ENCODE measurements around the gene CD44.

CD44 gene

GRCh38 chr11:35131094-35131493, 7.9 kb upstream of the CD44 start:
- no peaks in the 10 kb centered on the region for H3K9me3 ChIP-seq (ENCODE audit: insufficient read depth, low read depth, low read length)
- peaks cover 9% of the 10 kb centered on the region; the same call in 1 of the 2 replicates for H3K27me3 ChIP-seq (ENCODE audit: insufficient read depth, low read length)
- no peaks in the 10 kb centered on the region for H3K36me3 ChIP-seq (ENCODE audit: insufficient read depth, low read depth, low read length)
- no peak overlapping the region for H3K4me3 ChIP-seq (ENCODE audit: low read length)
- no peak overlapping the region for H3K9ac ChIP-seq (ENCODE audit: low read depth, low read length)
- no peaks in the 10 kb centered on the region for H3K4me1 ChIP-seq (ENCODE audit: insufficient read depth, low read length)
- no peak overlapping the region for H3K27ac ChIP-seq (ENCODE audit: low read length)

GRCh38 chr11:35131886-35132285, 7.1 kb upstream of the CD44 start:
- no peak overlapping the region for H3K27ac ChIP-seq (ENCODE audit: low read length)
- H3K9me3 ChIP-seq (ENCODE audit: insufficient read depth, low read depth, low read length), result no peaks in the 10 kb centered on the region
- no peak overlapping the region for H3K4me3 ChIP-seq (ENCODE audit: low read length)
- H3K36me3 ChIP-seq (ENCODE audit: insufficient read depth, low read depth, low read length), result no peaks in the 10 kb centered on the region
- no peak overlapping the region for H3K9ac ChIP-seq (ENCODE audit: low read depth, low read length)
- H3K27me3 ChIP-seq (ENCODE audit: insufficient read depth, low read length), result peaks cover 13% of the 10 kb centered on the region
- H3K4me1 ChIP-seq (ENCODE audit: insufficient read depth, low read length), result no peaks in the 10 kb centered on the region

DNA sequence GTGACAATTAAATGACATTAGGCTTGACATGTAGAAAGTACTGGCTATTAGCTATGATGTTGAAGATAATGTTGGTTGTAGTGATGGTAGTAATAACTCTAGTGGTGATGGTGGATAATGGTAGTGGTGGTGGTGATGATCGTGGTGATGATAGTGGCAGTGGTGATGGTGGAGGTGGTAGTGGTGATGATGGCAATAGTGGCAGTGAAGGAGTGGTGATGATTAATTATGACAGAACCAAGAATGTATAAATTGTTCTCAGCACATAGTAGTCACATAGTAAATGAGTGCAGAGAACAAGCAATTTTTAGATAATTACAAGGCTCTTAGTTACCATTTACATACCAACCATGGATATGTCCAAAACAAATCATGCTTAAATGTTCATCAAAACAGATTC, 5.3 kb upstream of the CD44 start:
- Histone ChIP-seq H3K4me1 (ENCODE audit: insufficient read depth, low read length) (no peaks in the 10 kb centered on the region), H3K9ac (ENCODE audit: low read depth, low read length) (no peak overlapping the region), H3K27ac (ENCODE audit: low read length) (no peak overlapping the region), H3K4me3 (ENCODE audit: low read length) (no peak overlapping the region), H3K36me3 (ENCODE audit: insufficient read depth, low read depth, low read length) (no peaks in the 10 kb centered on the region), H3K9me3 (ENCODE audit: insufficient read depth, low read depth, low read length) (no peaks in the 10 kb centered on the region), H3K27me3 (ENCODE audit: insufficient read depth, low read length) (peaks cover 31% of the 10 kb centered on the region)

- Histone ChIP-seq H3K27me3 (ENCODE audit: insufficient read depth, low read length) (peaks cover 40% of the 10 kb centered on the region), H3K9ac (ENCODE audit: low read depth, low read length) (no peak overlapping the region), H3K4me1 (ENCODE audit: insufficient read depth, low read length) (no peaks in the 10 kb centered on the region), H3K9me3 (ENCODE audit: insufficient read depth, low read depth, low read length) (no peaks in the 10 kb centered on the region), H3K36me3 (ENCODE audit: insufficient read depth, low read depth, low read length) (no peaks in the 10 kb centered on the region), H3K27ac (ENCODE audit: low read length) (no peak overlapping the region), H3K4me3 (ENCODE audit: low read length) (no peak overlapping the region)
Observed at GRCh38 chr11:35134403-35135148, 4.4 kb upstream of the CD44 start.

DNA sequence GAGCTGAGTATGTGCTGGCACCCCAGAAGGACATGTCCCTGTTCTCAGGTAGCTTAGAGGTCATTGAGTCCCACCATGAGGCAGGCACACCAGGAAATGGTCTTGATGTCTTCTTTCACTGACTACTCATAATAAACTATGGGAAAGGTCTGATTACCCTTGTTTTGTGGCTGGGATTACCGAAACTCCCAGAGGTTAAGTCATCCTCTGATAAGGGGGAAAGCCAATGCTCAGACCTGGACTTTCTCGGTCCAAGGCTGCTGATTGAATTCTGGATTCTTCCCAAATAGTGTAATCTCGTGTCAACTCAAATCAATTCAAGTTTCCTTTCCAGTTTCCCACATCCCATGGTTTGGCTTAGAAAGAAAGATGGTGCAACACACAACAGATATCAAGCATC, 3.7 kb upstream of the CD44 start:
- H3K9ac ChIP-seq (ENCODE audit: low read depth, low read length), result no peak overlapping the region
- no peak overlapping the region for H3K4me3 ChIP-seq (ENCODE audit: low read length)
- no peaks in the 10 kb centered on the region for H3K9me3 ChIP-seq (ENCODE audit: insufficient read depth, low read depth, low read length)
- H3K27ac ChIP-seq (ENCODE audit: low read length), result no peak overlapping the region
- H3K36me3 ChIP-seq (ENCODE audit: insufficient read depth, low read depth, low read length), result no peaks in the 10 kb centered on the region
- no peaks in the 10 kb centered on the region for H3K4me1 ChIP-seq (ENCODE audit: insufficient read depth, low read length)
- H3K27me3 ChIP-seq (ENCODE audit: insufficient read depth, low read length), result peaks cover 46% of the 10 kb centered on the region

GRCh38 chr11:35136311-35136710, 2.7 kb upstream of the CD44 start:
- Histone ChIP-seq H3K27ac (ENCODE audit: low read length) (no peak overlapping the region), H3K4me1 (ENCODE audit: insufficient read depth, low read length) (no peaks in the 10 kb centered on the region; the same call in 1 of the 2 replicates), H3K9ac (ENCODE audit: low read depth, low read length) (no peak overlapping the region), H3K27me3 (ENCODE audit: insufficient read depth, low read length) (peaks cover 57% of the 10 kb centered on the region), H3K36me3 (ENCODE audit: insufficient read depth, low read depth, low read length) (no peaks in the 10 kb centered on the region), H3K9me3 (ENCODE audit: insufficient read depth, low read depth, low read length) (no peaks in the 10 kb centered on the region), H3K4me3 (ENCODE audit: low read length) (no peak overlapping the region)

GRCh38 chr11:35138058-35138457, 913 bp upstream of the CD44 start:
- Histone ChIP-seq H3K36me3 (ENCODE audit: insufficient read depth, low read depth, low read length) (no peaks in the 10 kb centered on the region), H3K9me3 (ENCODE audit: insufficient read depth, low read depth, low read length) (no peaks in the 10 kb centered on the region), H3K4me3 (ENCODE audit: low read length) (peak overlapping the region; percentile 72; the same call in 1 of the 2 replicates), H3K9ac (ENCODE audit: low read depth, low read length) (no peak overlapping the region), H3K4me1 (ENCODE audit: insufficient read depth, low read length) (no peaks in the 10 kb centered on the region; the same call in 1 of the 2 replicates), H3K27ac (ENCODE audit: low read length) (no peak overlapping the region), H3K27me3 (ENCODE audit: insufficient read depth, low read length) (peaks cover 63% of the 10 kb centered on the region)

DNA sequence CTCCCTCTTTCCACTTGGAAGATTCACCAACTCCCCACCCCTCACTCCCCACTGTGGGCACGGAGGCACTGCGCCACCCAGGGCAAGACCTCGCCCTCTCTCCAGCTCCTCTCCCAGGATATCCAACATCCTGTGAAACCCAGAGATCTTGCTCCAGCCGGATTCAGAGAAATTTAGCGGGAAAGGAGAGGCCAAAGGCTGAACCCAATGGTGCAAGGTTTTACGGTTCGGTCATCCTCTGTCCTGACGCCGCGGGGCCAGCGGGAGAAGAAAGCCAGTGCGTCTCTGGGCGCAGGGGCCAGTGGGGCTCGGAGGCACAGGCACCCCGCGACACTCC, 397 bp upstream of the CD44 start:
- H3K27ac ChIP-seq (ENCODE audit: low read length), result no peak overlapping the region
- no peaks in the 10 kb centered on the region; the same call in 1 of the 2 replicates for H3K4me1 ChIP-seq (ENCODE audit: insufficient read depth, low read length)
- H3K9me3 ChIP-seq (ENCODE audit: insufficient read depth, low read depth, low read length), result no peaks in the 10 kb centered on the region
- no peaks in the 10 kb centered on the region for H3K36me3 ChIP-seq (ENCODE audit: insufficient read depth, low read depth, low read length)
- H3K9ac ChIP-seq (ENCODE audit: low read depth, low read length), result peak overlapping the region; percentile 62; the same call in 1 of the 2 replicates
- peaks cover 63% of the 10 kb centered on the region for H3K27me3 ChIP-seq (ENCODE audit: insufficient read depth, low read length)
- peak overlapping the region; percentile 72 for H3K4me3 ChIP-seq (ENCODE audit: low read length)

- Histone ChIP-seq H3K27ac (ENCODE audit: low read length) (no peak overlapping the region), H3K27me3 (ENCODE audit: insufficient read depth, low read length) (peaks cover 63% of the 10 kb centered on the region), H3K9me3 (ENCODE audit: insufficient read depth, low read depth, low read length) (no peaks in the 10 kb centered on the region), H3K4me1 (ENCODE audit: insufficient read depth, low read length) (peaks cover 7% of the 10 kb centered on the region; the same call in 1 of the 2 replicates), H3K36me3 (ENCODE audit: insufficient read depth, low read depth, low read length) (no peaks in the 10 kb centered on the region), H3K9ac (ENCODE audit: low read depth, low read length) (peak overlapping the region; percentile 62; the same call in 1 of the 2 replicates), H3K4me3 (ENCODE audit: low read length) (peak overlapping the region; percentile 72)
Observed at GRCh38 chr11:35139722-35140282, 831 bp downstream of the CD44 start.

DNA sequence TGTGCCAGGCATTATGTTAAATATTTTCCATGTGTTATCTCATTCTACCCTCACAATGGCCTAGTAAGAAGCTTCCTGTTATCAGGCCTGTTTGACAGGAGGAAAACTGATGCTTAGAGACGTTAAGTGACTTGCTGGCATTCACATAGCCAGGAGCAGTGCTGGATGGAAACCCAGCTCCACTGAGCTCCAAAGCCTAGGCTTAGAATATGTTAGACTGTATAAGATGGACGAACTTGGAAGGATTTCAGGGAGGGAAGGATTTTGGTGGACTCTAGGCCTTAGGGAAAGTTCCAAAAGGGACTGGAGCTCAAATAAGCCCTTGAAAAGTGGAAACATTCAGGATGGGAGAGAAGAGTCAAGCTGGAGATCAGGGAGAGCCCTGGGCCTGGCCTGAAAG, 2.1 kb downstream of the CD44 start:
- no peak overlapping the region for H3K27ac ChIP-seq (ENCODE audit: low read length)
- H3K36me3 ChIP-seq (ENCODE audit: insufficient read depth, low read depth, low read length), result no peaks in the 10 kb centered on the region
- H3K27me3 ChIP-seq (ENCODE audit: insufficient read depth, low read length), result peaks cover 54% of the 10 kb centered on the region
- H3K9me3 ChIP-seq (ENCODE audit: insufficient read depth, low read depth, low read length), result no peaks in the 10 kb centered on the region
- no peak overlapping the region for H3K9ac ChIP-seq (ENCODE audit: low read depth, low read length)
- no peak overlapping the region for H3K4me3 ChIP-seq (ENCODE audit: low read length)
- H3K4me1 ChIP-seq (ENCODE audit: insufficient read depth, low read length), result peaks cover 10% of the 10 kb centered on the region; the same call in 1 of the 2 replicates

- H3K9ac ChIP-seq (ENCODE audit: low read depth, low read length), result no peak overlapping the region
Observed at GRCh38 chr11:35141571-35141971, 2.6 kb downstream of the CD44 start.

DNA sequence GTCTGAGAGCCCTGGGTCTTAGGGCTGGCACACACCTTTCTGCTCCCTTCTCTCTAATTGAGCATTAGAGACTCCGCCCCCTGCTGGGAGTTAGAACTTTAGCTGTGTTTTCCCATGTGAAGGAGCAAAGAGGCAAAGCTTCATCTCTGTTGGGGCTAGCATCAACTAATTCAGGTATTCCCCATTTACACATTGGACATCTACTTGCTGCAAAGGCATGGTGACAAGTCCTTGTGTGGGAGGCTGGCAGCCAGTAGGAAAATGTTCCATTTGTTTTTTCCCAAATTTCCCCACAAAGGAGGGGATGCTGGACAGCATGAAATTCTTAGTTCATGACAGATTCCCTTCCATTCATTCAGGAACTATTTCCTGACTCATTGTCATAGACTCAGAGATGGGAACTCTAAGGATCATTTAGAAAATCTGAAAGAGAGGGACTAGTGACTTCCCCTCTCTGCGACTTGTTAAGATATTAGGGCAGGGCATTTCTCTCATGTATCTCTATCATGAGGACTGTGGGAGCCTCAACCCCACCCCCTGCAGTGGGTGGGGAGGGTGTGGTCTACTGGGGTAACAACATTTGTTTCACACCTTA, 3.6 kb downstream of the CD44 start:
- no peak overlapping the region for H3K9ac ChIP-seq (ENCODE audit: low read depth, low read length)

More at GRCh38 chr11:35141571-35141971, 2.6 kb downstream of the CD44 start:
- no peaks in the 10 kb centered on the region for H3K9me3 ChIP-seq (ENCODE audit: insufficient read depth, low read depth, low read length)
- no peak overlapping the region for H3K27ac ChIP-seq (ENCODE audit: low read length)
- peaks cover 53% of the 10 kb centered on the region for H3K27me3 ChIP-seq (ENCODE audit: insufficient read depth, low read length)
- H3K4me3 ChIP-seq (ENCODE audit: low read length), result no peak overlapping the region
- no peaks in the 10 kb centered on the region for H3K36me3 ChIP-seq (ENCODE audit: insufficient read depth, low read depth, low read length)
- H3K4me1 ChIP-seq (ENCODE audit: insufficient read depth, low read length), result peaks cover 10% of the 10 kb centered on the region; the same call in 1 of the 2 replicates

More for the DNA sequence above, 3.6 kb downstream of the CD44 start:
- H3K27me3 ChIP-seq (ENCODE audit: insufficient read depth, low read length), result peaks cover 43% of the 10 kb centered on the region
- peaks cover 10% of the 10 kb centered on the region; the same call in 1 of the 2 replicates for H3K4me1 ChIP-seq (ENCODE audit: insufficient read depth, low read length)
- H3K4me3 ChIP-seq (ENCODE audit: low read length), result no peak overlapping the region
- no peaks in the 10 kb centered on the region for H3K9me3 ChIP-seq (ENCODE audit: insufficient read depth, low read depth, low read length)
- no peak overlapping the region for H3K27ac ChIP-seq (ENCODE audit: low read length)
- no peaks in the 10 kb centered on the region for H3K36me3 ChIP-seq (ENCODE audit: insufficient read depth, low read depth, low read length)

Measured in iPS-20b (cell line).